ACC112 (cell line): ENCODE results near the gene PRKAR2B.

Experiments used
- H2AFZ ChIP-seq: fragments of 200-600 bp; sonication (generic); one replicate; pipeline ENCODE4 v1.6.0; 2017; ENCODE audit warnings: antibody characterized with exemption, low read length; ENCODE audit not compliant: unreplicated experiment
- H3K27ac ChIP-seq: fragments of 200-600 bp; sonication (generic); 2 replicates; pipeline ENCODE4 v1.5.1; 2014; ENCODE audit warnings: low read depth, mild to moderate bottlenecking, antibody characterized with exemption, low read length, moderate library complexity
- H3K27me3 ChIP-seq: fragments of 200-600 bp; sonication (generic); 2 replicates; pipeline ENCODE4 v1.6.1; 2014; ENCODE audit warnings: mild to moderate bottlenecking, antibody characterized with exemption, low read length, moderate library complexity, mixed read lengths; ENCODE audit not compliant: insufficient read depth
- H3K36me3 ChIP-seq: fragments of 200-600 bp; sonication (generic); 2 replicates; pipeline ENCODE4 v1.6.1; 2016; ENCODE audit warnings: mild to moderate bottlenecking, antibody characterized with exemption, low read length, moderate library complexity, mixed read lengths; ENCODE audit not compliant: insufficient read depth
- H3K4me1 ChIP-seq: fragments of 200-600 bp; sonication (generic); one replicate; pipeline ENCODE4 v1.6.1; 2016; ENCODE audit warnings: low read length, mixed read lengths; ENCODE audit not compliant: insufficient read depth, unreplicated experiment, control insufficient read depth
- H3K4me3 ChIP-seq: fragments of 200-600 bp; sonication (generic); 2 replicates; pipeline ENCODE4 v1.5.1; 2014; ENCODE audit warnings: mild to moderate bottlenecking, low read depth, low read length
- H3K79me2 ChIP-seq: fragments of 200-600 bp; sonication (generic); one replicate; pipeline ENCODE4 v1.6.0; 2016; ENCODE audit warnings: low read length; ENCODE audit not compliant: control insufficient read depth, unreplicated experiment, insufficient read depth

PRKAR2B gene

GRCh38 chr7:107105591-107106245 lies 61.2 kb downstream of the PRKAR2B start:
- Histone ChIP-seq H3K4me3 (no peak overlapping the region), H3K4me1 (no peaks in the 10 kb centered on the region), H3K79me2 (no peaks in the 10 kb centered on the region), H3K27me3 (0 out of 2 replicates have a peak, but pooled peaks cover 3% of the 10 kb centered on the region), H2AFZ (no peak overlapping the region), H3K27ac (no peak overlapping the region), H3K36me3 (no peaks in the 10 kb centered on the region)

DNA sequence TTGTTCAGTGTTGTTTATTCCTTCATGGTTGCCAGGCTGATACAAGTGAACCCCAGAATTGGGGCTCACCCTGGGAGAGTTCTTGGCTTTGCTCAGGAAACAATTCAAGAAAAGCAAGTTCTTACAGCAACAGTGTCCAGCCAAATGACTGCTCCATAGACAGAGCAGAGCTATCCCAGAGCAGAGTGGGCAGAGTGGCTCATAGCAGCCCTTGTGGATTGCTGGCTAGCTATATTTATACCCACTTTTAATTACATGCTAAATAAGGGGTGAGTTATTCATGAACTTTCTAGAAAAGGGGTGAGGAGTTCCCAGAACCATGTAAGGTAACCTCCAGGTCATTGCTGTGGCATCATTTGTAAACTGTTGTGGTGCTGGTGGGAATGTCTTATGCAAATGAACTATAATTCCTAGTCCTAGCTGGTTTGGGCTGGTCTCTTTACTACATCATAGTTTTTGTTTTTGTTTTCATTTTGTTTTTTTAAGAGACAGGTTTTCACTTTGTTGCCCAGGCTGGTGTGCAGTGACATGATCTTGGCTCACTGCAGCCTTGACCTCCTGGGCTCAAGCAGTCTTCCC lies 64.4 kb downstream of the PRKAR2B start:
- no peak overlapping the region for H3K4me3 ChIP-seq
- no peaks in the 10 kb centered on the region for H3K4me1 ChIP-seq
- no peaks in the 10 kb centered on the region for H3K79me2 ChIP-seq
- no peaks in the 10 kb centered on the region for H3K27me3 ChIP-seq
- H2AFZ ChIP-seq, result no peak overlapping the region
- H3K36me3 ChIP-seq, result no peaks in the 10 kb centered on the region
- no peak overlapping the region for H3K27ac ChIP-seq

GRCh38 chr7:107109955-107110354 lies 65.5 kb downstream of the PRKAR2B start:
- H2AFZ ChIP-seq, result no peak overlapping the region
- H3K79me2 ChIP-seq, result no peaks in the 10 kb centered on the region
- H3K4me3 ChIP-seq, result no peak overlapping the region
- H3K27ac ChIP-seq, result no peak overlapping the region
- H3K36me3 ChIP-seq, result no peaks in the 10 kb centered on the region
- no peaks in the 10 kb centered on the region for H3K4me1 ChIP-seq
- H3K27me3 ChIP-seq, result no peaks in the 10 kb centered on the region

GRCh38 chr7:107111196-107111595 lies 66.7 kb downstream of the PRKAR2B start:
- H3K27ac ChIP-seq, result no peak overlapping the region
- H3K4me1 ChIP-seq, result no peaks in the 10 kb centered on the region
- H3K4me3 ChIP-seq, result no peak overlapping the region
- H3K27me3 ChIP-seq, result no peaks in the 10 kb centered on the region
- no peak overlapping the region for H2AFZ ChIP-seq
- H3K79me2 ChIP-seq, result no peaks in the 10 kb centered on the region
- no peaks in the 10 kb centered on the region for H3K36me3 ChIP-seq

DNA sequence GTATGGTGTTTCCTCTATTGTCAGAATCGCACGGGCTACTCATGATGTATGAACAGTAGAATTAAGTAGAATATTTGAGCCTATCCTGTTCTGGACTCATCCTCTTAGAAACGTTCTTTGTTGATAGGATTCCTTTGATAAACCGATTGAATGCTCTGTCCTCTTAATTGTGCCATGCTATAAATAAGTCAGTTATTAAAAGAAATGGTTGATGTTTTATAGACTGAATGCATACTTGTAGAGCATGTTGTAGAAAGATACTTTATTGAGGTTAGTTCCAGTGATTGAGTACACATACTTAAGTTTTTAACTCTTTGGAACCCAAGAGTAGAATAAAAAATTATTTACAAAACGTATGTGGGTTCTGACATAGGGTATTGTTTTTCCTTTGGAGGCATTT lies 69.4 kb downstream of the PRKAR2B start:
- H3K36me3 ChIP-seq, result no peaks in the 10 kb centered on the region
- no peaks in the 10 kb centered on the region for H3K79me2 ChIP-seq

DNA sequence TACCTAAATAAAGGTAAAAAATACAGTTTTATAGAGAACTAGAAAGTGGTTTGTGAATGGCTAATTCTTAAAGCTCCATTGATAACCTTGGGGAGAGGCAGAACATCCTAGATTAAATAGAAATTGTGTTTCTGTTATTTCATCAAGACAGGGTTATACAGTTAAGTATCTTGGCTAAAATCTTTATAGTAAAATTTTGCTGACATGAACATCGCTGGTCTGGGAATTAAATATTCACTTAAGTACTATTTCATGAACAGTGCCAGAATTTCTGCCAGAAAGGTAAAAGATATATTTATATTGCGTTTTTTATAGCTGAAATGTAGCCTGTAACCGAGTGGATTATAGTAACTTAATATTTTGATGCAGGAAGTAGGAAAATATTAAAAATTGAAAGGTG lies 70.6 kb downstream of the PRKAR2B start:
- peaks cover 8% of the 10 kb centered on the region for H3K4me1 ChIP-seq
- H3K79me2 ChIP-seq, result no peaks in the 10 kb centered on the region
- H3K27ac ChIP-seq, result no peak overlapping the region
- no peak overlapping the region for H2AFZ ChIP-seq
- H3K36me3 ChIP-seq, result no peaks in the 10 kb centered on the region
- H3K27me3 ChIP-seq, result no peaks in the 10 kb centered on the region
- no peak overlapping the region for H3K4me3 ChIP-seq

More for the DNA sequence above, 69.4 kb downstream of the PRKAR2B start:
- H2AFZ ChIP-seq, result no peak overlapping the region
- H3K27me3 ChIP-seq, result no peaks in the 10 kb centered on the region
- no peak overlapping the region for H3K4me3 ChIP-seq
- H3K4me1 ChIP-seq, result peaks cover 8% of the 10 kb centered on the region
- no peak overlapping the region for H3K27ac ChIP-seq

DNA sequence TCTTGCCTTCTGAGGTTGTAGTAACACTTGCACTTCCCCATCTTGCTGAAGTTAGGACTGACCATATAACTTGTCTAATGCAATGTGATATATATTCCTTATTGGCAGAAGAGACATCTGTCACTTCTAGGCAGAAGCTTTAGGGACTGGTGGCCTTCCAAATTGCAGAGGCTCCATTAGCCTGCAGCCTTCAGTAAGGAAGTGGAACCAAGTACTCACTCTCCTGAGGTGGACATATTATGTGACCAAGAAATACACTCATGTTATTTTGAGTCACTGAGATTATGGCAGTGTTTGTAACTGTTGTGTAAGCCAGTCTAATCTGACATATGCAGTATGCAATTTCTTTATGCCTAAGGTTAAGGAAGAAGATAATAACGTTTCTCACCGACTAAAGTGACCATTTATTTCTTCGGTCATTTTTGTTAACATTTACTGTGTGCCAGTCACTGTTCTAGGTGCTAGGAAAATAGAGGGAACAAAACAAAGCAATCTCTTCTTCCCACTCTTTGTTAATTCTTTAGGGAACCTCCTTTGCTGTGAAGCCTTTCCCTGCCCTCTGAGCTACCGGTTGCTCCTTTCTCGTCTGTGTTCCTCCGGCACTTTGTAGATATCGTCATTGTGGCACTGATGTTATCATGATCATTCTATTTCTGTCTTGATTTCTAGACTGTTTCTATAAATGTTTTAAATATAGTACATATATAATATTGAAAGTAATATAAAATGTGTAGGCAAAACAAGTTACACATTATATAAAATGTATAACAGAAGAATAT lies 71.4 kb downstream of the PRKAR2B start:
- H3K4me1 ChIP-seq, result peaks cover 8% of the 10 kb centered on the region
- H3K27me3 ChIP-seq, result no peaks in the 10 kb centered on the region
- no peak overlapping the region for H3K4me3 ChIP-seq
- H3K27ac ChIP-seq, result no peak overlapping the region
- no peaks in the 10 kb centered on the region for H3K79me2 ChIP-seq
- H3K36me3 ChIP-seq, result no peaks in the 10 kb centered on the region
- H2AFZ ChIP-seq, result no peak overlapping the region

DNA sequence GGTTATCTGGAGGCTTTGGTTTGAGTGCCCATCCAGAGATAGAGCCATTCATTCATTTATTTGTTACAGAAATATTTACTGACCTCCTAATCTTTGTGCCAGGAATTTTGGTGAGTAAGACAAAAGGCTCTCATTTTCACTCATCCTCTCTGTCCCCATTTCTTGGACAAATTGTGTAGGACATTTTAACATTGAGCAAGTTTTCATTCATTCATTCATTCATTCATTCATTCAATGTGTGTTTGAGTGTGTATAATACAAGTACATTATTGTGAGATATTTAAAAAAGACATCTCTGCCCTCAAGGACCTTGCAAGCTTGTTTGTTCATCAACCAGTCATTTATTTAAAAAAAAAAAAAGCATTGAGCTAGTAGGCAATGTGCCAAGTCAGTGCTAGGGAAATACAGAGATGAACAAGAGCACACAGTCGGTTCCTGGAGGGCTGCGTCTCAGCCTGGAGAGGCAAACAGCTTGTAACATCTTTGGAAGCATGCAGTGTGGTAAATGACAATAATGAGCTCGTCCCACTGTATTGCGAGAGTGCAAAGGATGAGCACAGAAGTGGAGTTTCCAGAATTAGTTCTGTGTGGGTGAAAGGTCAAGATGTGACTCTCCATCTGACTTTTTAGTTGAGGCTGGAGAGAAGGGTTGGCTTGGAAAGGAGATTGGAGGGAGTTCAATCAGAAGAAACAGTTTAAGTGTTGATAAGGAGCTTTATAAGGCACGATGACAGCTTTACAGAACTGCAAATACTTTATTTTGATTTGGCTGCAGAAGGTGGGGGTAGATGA lies 73.8 kb downstream of the PRKAR2B start:
- Histone ChIP-seq H3K27ac (no peak overlapping the region), H3K4me1 (peaks cover 8% of the 10 kb centered on the region), H3K27me3 (no peaks in the 10 kb centered on the region), H3K79me2 (no peaks in the 10 kb centered on the region), H3K36me3 (no peaks in the 10 kb centered on the region), H2AFZ (no peak overlapping the region), H3K4me3 (no peak overlapping the region)

- H3K79me2 ChIP-seq, result no peaks in the 10 kb centered on the region
- H3K36me3 ChIP-seq, result no peaks in the 10 kb centered on the region
- H3K4me1 ChIP-seq, result peaks cover 8% of the 10 kb centered on the region
- no peak overlapping the region for H3K4me3 ChIP-seq
- H2AFZ ChIP-seq, result no peak overlapping the region
- no peak overlapping the region for H3K27ac ChIP-seq
- no peaks in the 10 kb centered on the region for H3K27me3 ChIP-seq
Observed at GRCh38 chr7:107119376-107120105, 75.0 kb downstream of the PRKAR2B start.

GRCh38 chr7:107122486-107122911 lies 78.0 kb downstream of the PRKAR2B start:
- Histone ChIP-seq H3K4me3 (no peak overlapping the region), H3K36me3 (no peaks in the 10 kb centered on the region), H3K27ac (no peak overlapping the region), H3K79me2 (no peaks in the 10 kb centered on the region), H2AFZ (no peak overlapping the region), H3K4me1 (peaks cover 8% of the 10 kb centered on the region), H3K27me3 (no peaks in the 10 kb centered on the region)
